G401 (cell line): ENCODE data around the gene NKX1-2. TPM values are rescaled to one million over a fixed set of nuclear protein-coding genes. Genes with fewer than 3 reads are reported as not detected.
A peak's percentile ranks its signal among the peaks of the same experiment; 100 is the strongest.

Experiments used
- DNase-seq: peaks from one replicate; pipeline ENCODE4 v3.0.0-alpha.2; 2015; ENCODE audit warnings: low spot score
- in situ Hi-C: cut with HindIII; loops from 2 replicates; pipeline ENCODE4 v1.10.0; 2016; ENCODE audit warnings: low sequenced_read_pairs, mixed read lengths
- total RNA-seq: library from RNA; depleted of rRNA; stranded (reverse); fragments of >200 nt; shearing (Covaris generic); gene quantifications from 2 replicates; pipeline ENCODE4 v1.2.3, GENCODE V29; 2014; rRNA removed

Gene NKX1-2
- total RNA-seq, 1 experiment from 2014 or later: 0.68 TPM

DNA sequence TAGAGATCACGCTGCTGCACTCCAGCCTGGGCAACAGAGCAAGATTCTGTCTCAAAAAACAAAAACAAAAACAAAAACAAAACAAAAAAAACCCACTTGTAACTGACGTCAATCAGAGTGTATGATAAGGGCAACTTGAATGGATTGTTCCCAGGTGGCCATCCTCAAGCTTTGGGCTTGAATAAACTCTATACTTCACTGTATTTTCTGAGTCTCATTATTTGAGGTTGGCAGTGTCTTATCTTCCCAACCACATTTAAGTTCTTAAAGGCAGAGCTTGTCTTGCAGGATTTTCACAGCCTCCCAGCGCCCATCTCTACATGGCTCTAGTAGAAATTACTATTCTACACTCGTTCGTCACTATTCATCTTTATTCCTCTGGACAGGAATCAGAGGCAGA, 26.0 kb downstream of the NKX1-2 start:
- in situ Hi-C loops: no loop called here
- no peak for DNase-seq

DNA sequence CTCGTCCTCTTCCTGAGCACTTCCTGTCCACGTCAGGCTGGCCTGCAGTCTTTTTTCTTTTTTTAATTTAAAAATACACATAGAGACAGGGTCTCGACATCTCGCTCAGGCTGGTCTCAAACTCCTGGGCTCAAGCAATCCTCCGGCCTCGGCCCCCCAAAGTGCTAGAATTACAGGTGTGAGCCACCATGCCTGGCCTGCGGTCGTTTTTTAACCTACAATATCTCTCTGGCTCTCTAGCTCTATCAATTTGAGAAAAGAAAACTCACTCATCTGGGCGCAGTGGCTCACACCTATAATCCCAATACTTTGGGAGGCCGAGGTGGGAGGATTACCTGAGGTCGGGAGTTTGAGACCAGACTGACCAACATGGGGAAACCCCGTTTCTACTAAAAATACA, 27.1 kb downstream of the NKX1-2 start:
- DNase-seq: no peak
- in situ Hi-C loops: no loop called here

DNA sequence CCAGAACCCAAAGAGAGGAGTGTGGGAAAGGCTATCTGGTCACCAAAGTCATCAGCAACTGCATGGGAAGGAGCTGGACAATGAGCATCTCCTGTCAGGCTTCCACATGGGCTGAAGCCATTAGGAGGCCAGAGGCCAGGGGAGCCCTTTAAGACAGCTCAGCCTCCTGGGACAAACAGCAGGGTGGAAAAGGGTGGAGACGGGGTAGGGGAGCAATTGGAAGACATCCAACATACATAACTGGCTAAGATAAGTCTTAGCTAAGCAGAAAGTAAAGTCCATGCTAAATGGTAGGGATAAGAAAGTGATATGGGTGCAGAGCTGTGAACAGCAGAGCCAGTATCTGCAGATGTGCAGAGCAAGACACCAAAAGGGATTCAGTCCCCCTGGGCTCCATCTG, 29.6 kb downstream of the NKX1-2 start:
- no peak for DNase-seq
- in situ Hi-C loops: no loop called here

DNA sequence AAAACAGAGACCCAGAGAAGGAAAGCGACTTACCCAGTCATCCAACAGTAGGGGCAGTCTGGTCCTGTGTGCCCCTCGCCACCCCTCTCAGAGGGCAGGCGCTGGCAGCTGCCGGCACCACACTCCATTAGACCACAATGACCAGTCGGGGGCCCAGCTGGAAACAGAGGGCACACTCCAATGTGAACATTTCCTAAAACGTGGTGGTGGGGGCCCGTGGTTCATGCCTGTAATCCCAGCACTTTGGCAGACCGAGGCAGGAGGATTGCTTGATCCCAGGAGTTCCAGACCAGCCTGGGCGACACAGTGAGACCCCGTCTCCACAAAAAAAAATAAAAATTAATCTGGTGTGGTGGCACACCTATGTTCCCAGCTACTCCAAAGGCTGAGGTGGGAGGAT, 30.2 kb downstream of the NKX1-2 start:
- in situ Hi-C loops: no loop called here
- no peak for DNase-seq

DNA sequence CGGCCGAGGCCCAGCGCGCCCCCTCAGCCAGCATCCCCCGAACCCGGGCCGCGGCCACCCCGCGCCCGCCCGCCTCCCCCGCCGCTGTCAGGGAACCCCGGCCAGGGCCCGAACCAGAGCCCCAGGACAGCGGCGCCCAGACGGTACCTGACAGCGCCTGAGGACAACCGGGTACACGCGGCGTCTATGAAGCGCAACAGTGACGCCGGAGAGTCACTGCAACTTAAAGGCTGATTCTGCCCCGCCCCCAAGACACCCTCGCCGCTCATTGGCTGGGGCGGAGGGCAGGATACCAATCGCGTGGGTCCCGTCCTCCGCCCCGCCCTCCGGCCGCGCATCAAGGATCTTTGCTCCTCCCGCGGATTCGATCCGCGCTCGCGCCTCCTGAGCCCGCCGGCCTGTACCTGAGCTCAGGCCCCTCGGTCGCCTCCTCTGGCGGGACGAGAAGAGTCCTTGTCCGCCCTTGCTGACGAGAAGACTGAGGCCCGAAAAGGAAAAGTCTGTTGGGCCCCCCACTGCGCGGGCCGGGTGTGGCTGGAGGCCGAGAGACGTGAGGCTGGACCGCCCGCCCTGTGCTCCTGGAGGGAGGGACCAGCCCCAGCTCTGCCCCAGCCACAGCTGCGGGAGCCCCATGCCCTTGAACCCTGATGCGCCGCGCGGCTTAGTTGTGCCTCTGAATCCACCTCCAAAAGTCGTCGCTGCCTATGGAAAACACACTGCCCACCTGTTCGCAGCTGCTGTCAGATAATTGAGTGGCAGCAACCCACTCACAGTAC, 30.9 kb downstream of the NKX1-2 start, which contains the start of gene OAT:
Gene OAT (minus strand): TSS at position 198 of the 776 bp plus-strand sequence. CDS start 6,752 bp downstream, outside the sequence.
- in situ Hi-C loops: no loop called here
- DNase-seq: peak; percentile 98

DNA sequence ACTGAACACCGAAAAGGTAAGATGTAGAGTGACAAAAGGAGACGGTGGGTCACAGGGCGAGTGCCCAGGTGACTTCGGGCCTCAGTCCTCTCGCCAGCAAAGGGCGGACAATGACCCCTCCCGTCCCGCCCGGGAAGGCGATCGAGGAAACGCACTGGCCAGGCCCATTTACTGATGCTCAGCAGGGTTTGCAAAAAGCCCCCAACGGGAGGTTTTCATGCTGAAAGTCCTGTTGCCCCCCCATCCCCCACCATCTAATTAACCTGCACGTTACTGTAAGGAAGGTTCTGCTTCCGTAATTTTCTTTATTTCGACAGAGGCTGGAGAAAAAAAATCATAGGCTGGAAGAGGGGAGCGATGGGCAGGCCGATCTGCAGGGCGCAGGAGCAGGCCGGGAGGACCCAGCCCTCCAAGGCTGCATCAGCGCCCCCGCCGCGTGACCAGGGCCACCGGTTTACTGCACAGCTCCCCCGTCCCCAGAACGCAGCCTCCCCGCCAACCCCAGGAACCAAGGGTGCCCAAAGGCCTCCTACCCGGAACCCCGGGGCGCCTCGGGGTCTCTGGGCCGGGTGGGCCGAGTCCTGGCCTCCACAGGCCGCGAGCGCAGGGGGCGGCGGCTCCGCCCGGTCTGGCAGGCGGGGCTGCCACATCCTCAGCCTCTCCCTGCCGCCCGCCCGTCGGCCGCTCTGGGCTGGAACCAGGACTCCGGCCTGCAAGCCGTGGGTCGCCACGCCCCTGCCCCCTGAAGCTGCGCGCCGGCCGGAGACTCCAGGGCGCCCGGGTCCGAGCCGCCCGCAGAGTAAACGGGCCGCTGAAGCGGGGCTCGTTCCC, 31.7 kb downstream of the NKX1-2 start:
- peak; percentile 53 for DNase-seq
- in situ Hi-C loops: no loop called here

DNA sequence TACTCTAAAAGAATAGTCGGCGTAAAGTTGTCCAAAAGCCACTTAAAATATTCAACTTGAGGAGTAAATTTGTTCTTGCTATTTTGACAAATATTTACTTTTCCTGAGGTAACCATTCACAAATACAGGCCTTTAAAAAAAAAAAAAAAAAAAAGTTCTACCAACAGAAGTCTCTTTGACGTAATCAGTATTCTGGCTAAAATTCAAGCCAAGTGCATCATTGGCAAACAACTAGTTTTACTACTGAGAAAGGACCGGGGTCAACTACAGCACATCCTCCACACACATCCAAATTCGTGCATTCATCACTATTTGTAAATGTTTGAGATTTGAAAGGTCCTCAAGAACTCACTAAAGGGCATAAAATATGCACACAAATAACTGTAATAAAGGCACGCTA, 33.1 kb downstream of the NKX1-2 start:
- in situ Hi-C loops: no loop called here
- DNase-seq: no peak

DNA sequence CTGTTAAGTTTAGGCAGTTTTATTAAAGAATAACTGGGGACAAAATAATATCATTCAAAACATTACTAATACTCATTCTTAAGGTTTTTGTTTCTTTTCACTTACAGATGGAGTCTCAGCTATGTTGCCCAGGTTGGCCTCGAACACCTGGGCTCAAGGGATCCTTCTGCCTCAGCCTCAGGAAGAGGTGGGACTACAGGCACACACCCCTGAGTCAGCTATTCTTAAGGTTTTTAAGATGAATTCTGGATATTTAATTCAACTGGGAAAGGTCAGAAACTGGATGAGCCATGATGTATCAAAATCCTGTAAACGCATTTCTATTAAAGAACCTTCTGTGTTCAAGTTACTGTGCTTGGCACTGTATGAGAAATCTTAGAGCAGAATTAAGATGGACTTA, 34.6 kb downstream of the NKX1-2 start:
- in situ Hi-C loops: no loop called here
- DNase-seq: no peak

DNA sequence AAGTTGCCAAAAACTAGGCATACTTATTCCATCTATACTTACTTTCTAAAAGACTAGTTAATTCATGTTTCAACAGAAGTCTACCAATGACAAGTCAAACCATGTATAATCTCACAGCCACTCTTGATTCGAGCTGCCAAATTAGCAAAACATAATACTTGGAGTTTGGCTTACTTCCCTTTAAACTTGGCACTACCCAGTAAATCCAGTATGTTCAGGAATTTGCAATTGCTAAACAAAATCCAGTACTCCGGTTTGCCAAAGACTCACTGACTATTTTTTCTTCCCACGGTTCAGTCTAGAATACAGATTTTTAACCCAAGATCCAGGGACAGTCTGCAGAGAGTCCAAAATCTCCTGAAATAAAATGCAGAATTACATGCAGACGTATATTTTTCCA, 35.8 kb downstream of the NKX1-2 start:
- DNase-seq: peak; percentile 42
- in situ Hi-C loops: no loop called here

DNA sequence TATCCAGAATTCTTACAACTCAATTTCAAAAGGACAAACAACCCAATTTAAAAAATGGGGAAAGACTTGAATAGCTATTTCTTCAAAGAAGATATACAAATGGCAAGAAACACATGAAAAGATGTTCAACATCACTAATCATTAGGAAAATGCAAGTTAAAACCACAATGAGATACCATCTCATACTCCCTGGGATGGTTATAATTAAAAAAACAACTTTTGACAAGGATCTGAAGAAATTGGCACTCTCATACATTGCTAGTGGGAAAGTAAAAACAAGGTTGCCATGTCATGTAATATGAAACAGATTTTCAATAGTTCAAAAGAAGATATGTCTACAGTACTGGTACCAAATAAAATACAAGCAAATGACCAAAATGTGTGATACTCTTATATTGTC, 40.1 kb downstream of the NKX1-2 start:
- DNase-seq: no peak
- in situ Hi-C loops: no loop called here

DNA sequence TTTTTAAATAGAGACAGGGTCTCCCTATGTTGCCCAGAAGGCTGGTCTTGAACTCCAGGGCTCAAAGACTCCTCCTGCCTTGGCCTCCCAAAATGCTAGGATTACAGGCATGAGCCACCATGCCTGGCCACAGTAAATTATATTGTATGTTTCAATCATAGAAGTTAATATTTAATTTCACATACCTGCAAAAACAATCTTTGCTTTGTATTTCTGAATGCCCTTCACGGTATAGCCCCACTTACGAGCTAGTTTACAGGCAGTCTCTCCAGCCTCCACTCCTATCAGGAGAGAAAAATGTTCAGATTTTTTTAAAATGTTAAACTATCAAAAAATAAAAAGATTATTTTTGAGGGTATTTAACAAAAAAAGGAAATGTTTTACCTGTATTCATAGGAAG, 41.5 kb downstream of the NKX1-2 start:
- in situ Hi-C loops: no loop called here
- no peak for DNase-seq

DNA sequence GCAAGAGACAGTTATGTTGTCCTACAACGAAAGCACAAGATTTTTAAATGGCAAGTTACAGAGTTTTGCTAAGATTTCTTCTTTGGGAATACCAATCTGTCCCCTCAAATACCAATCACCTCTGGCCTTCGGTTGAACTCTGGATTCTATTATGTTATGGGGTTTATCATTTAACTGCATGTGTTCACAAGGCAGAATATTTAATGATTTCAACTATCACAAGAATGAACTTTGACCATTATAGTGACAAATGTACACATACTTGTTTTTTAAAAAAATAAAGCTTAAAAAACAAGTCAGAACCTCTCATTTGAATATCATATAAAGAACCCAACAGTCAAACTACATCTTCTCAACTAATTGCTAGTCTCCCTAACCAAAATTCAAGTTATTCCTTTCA, 42.4 kb downstream of the NKX1-2 start:
- in situ Hi-C loops: no loop called here
- no peak for DNase-seq

DNA sequence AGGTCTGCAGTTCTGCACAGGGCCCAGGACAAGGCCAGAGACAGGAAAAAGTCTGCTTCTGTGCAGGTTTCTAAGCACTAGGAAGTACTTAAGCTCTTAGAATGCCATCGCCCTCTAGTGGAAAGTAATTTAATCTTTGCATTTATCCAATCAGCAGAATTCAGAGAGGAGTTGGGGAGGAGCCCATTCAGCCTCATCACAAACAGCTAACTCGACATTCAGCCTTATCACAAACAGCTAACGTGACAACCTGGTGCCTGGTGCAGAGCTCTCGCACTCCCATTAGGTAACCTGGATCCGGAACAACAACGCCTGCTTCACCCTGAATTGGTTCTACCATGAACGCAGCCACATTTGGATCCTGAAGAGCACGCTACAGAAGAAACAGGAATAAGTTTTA, 46.3 kb downstream of the NKX1-2 start:
- DNase-seq: peak; percentile 86
- in situ Hi-C loops: no loop called here

DNA sequence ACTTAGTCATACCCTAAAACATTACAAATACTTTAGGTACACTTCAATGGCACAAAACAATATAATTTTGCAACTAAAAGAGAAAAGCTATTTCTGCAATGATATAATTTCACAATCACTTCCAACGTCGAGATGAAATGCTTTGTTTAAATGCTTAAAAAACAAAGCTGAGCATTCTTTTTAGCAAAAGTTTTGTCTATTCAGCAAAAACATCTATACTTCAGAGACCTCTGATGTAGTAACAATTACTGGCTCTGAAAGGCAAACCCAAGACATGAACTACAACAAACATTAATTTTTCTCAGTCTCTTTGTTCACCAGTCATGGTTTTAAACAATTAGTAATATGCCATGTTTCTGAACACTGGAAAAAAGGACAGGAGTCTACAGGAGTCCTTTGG, 47.6 kb downstream of the NKX1-2 start:
- DNase-seq: no peak
- in situ Hi-C loops: no loop called here

DNA sequence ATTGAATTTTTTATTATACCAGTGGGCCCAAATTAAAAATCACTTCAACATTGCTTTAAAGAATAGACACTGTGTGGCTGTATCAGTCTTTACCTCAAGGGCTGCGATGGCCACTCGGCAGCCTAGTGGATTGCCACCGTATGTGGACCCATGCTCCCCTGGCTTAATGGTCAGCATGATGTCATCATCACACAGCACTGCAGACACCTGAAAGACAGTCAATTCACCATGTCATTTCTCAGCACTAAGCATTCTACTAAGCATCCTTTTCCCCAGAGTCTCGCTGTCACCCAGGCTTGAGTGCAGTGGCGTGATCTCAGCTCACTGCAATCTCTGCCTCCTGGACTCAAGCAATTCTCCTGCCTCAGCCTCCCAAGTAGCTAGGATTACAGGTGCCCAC, 48.2 kb downstream of the NKX1-2 start:
- in situ Hi-C loops: no loop called here

More for the DNA sequence above, 48.2 kb downstream of the NKX1-2 start:
- DNase-seq: no peak

Other genes with a start within 250 kb of the NKX1-2 start
- gene OAT, start 31.1 kb downstream of the NKX1-2 start, total RNA-seq: 193 and 244 TPM in 2 replicates
- 9.1 and 17.3 TPM in 2 replicates for gene LHPP, start 11.8 kb upstream of the NKX1-2 start, total RNA-seq